NCI-H2196 treated with DMSO at 0.1 percent for 48 hours (cell line): Measurements from ENCODE around the gene BLCAP.

ENCODE experiments used
- DNase-seq: peaks from one replicate; lab custom pipeline; 2025; ENCODE audit not compliant: unreplicated experiment; lab: John Stamatoyannopoulos, UW

Gene BLCAP

GRCh38 chr20:37518059-37518458 lies 9.6 kb downstream of the BLCAP start:
- DNase-seq, result no peak

- peak; percentile 87 for DNase-seq
These were observed 10.6 kb downstream of the BLCAP start for GRCh38 chr20:37516811-37517750.

- no peak for DNase-seq
These were observed 11.8 kb downstream of the BLCAP start for GRCh38 chr20:37515876-37516275.

- no peak for DNase-seq
These were observed 13.8 kb downstream of the BLCAP start for GRCh38 chr20:37513779-37514359.

- no peak for DNase-seq
These were observed 15.9 kb downstream of the BLCAP start for GRCh38 chr20:37511610-37512275.

GRCh38 chr20:37510226-37510625 lies 17.4 kb downstream of the BLCAP start:
- no peak for DNase-seq

- no peak for DNase-seq
These were observed 21.4 kb downstream of the BLCAP start for GRCh38 chr20:37506152-37506725.

- DNase-seq, result no peak
These were observed 22.2 kb downstream of the BLCAP start for GRCh38 chr20:37505263-37506151.

GRCh38 chr20:37504404-37505096 lies 23.1 kb downstream of the BLCAP start:
- DNase-seq, result peak; percentile 29

- DNase-seq, result no peak
These were observed 24.3 kb downstream of the BLCAP start for GRCh38 chr20:37503256-37503927.

GRCh38 chr20:37502654-37503053 lies 25.0 kb downstream of the BLCAP start:
- DNase-seq, result no peak

- DNase-seq, result peak; percentile 45
These were observed 25.7 kb downstream of the BLCAP start for GRCh38 chr20:37501940-37502339.

- no peak for DNase-seq
These were observed 27.4 kb downstream of the BLCAP start for GRCh38 chr20:37500311-37500710.

GRCh38 chr20:37498066-37498665 lies 29.5 kb downstream of the BLCAP start:
- DNase-seq, result no peak

GRCh38 chr20:37494796-37495195 lies 32.9 kb downstream of the BLCAP start:
- DNase-seq, result no peak

- no peak for DNase-seq
These were observed 33.4 kb downstream of the BLCAP start for GRCh38 chr20:37494301-37494700.

- DNase-seq, result no peak
These were observed 34.7 kb downstream of the BLCAP start for GRCh38 chr20:37492945-37493344.

GRCh38 chr20:37492096-37492625 lies 35.5 kb downstream of the BLCAP start:
- DNase-seq, result no peak
